Caki2 (cell line): Measurements from ENCODE around the gene FTSJ1. TPM values are rescaled to one million over a fixed set of nuclear protein-coding genes. Genes with fewer than 3 reads are reported as not detected.
A peak's percentile ranks its signal among the peaks of the same experiment; 100 is the strongest.

Experiments
- DNase-seq: peaks from one replicate; pipeline ENCODE4 v3.0.0-alpha.2; 2015; ENCODE audit warnings: low read depth
- in situ Hi-C: cut with HindIII; loops from 2 replicates; pipeline ENCODE4 v1.10.0; 2016; ENCODE audit warnings: low sequenced_read_pairs, low pct_unique_long_range_greater_than_20kb, mixed read lengths
- total RNA-seq: library from RNA; depleted of rRNA; stranded (reverse); fragments of >200 nt; shearing (Covaris generic); gene quantifications from 2 replicates; pipeline ENCODE4 v1.2.3, GENCODE V29; 2014; ENCODE audit warnings: low replicate concordance

FTSJ1 gene
- total RNA-seq, 1 experiment from 2014 or later: 126 TPM

- in situ Hi-C loops: no loop called here
- DNase-seq: no peak
These were observed 7.0 kb upstream of the FTSJ1 start for GRCh38 chrX:48468693-48469691.

- no peak for DNase-seq
- in situ Hi-C loops: no loop called here
These were observed 5.7 kb upstream of the FTSJ1 start, which contains the start of gene SLC38A5 for GRCh38 chrX:48470110-48470832. TSS of gene SLC38A5 (minus strand) at chrX:48470260. CDS start at chrX:48467924, 2,336 bp downstream.

- in situ Hi-C loops: no loop called here
- no peak for DNase-seq
These were observed 5.2 kb upstream of the FTSJ1 start for GRCh38 chrX:48470833-48471118.

GRCh38 chrX:48471504-48471903, 4.5 kb upstream of the FTSJ1 start:
- no peak for DNase-seq
- in situ Hi-C loops: no loop called here

GRCh38 chrX:48472225-48472624, 3.8 kb upstream of the FTSJ1 start:
- in situ Hi-C loops: no loop called here
- no peak for DNase-seq

GRCh38 chrX:48472851-48473703, 2.9 kb upstream of the FTSJ1 start:
- DNase-seq: no peak
- in situ Hi-C loops: no loop called here

- in situ Hi-C loops: no loop called here
- DNase-seq: no peak
These were observed 2.4 kb upstream of the FTSJ1 start for GRCh38 chrX:48473704-48473990.

GRCh38 chrX:48474127-48474526, 1.9 kb upstream of the FTSJ1 start:
- DNase-seq: no peak

GRCh38 chrX:48474581-48474980, 1.4 kb upstream of the FTSJ1 start:
- DNase-seq: no peak
- in situ Hi-C loops: no loop called here

More at GRCh38 chrX:48474127-48474526, 1.9 kb upstream of the FTSJ1 start:
- in situ Hi-C loops: no loop called here

- in situ Hi-C loops: no loop called here
- no peak for DNase-seq
These were observed 703 bp upstream of the FTSJ1 start for GRCh38 chrX:48475296-48475695.

- in situ Hi-C loops: no loop called here
These were observed 920 bp downstream of the FTSJ1 start for GRCh38 chrX:48476919-48477318.

GRCh38 chrX:48477960-48478755, 2.2 kb downstream of the FTSJ1 start:
- in situ Hi-C loops: no loop called here

More at GRCh38 chrX:48476919-48477318, 920 bp downstream of the FTSJ1 start:
- no peak for DNase-seq

GRCh38 chrX:48478806-48479205, 2.8 kb downstream of the FTSJ1 start:
- in situ Hi-C loops: no loop called here
- DNase-seq: no peak

More at GRCh38 chrX:48477960-48478755, 2.2 kb downstream of the FTSJ1 start:
- no peak for DNase-seq

GRCh38 chrX:48480142-48480541, 4.1 kb downstream of the FTSJ1 start:
- DNase-seq: no peak
- in situ Hi-C loops: no loop called here

- in situ Hi-C loops: no loop called here
These were observed 4.6 kb downstream of the FTSJ1 start for GRCh38 chrX:48480583-48480982.

GRCh38 chrX:48482526-48482925, 6.5 kb downstream of the FTSJ1 start:
- DNase-seq: no peak
- in situ Hi-C loops: no loop called here

More at GRCh38 chrX:48480583-48480982, 4.6 kb downstream of the FTSJ1 start:
- DNase-seq: no peak

- in situ Hi-C loops: no loop called here
- DNase-seq: peak; percentile 97
These were observed 11.4 kb downstream of the FTSJ1 start for GRCh38 chrX:48487362-48487798.

- in situ Hi-C loops: no loop called here
- DNase-seq: no peak
These were observed 12.0 kb downstream of the FTSJ1 start for GRCh38 chrX:48488034-48488433.
